GOT3 (cell line): ENCODE data around the gene KCTD6.

ENCODE experiments used
- DNase-seq: peaks from one replicate; lab custom pipeline; 2025; ENCODE audit warnings: mixed read lengths; lab: John Stamatoyannopoulos, UW

Gene KCTD6

GRCh38 chr3:58485801-58486435 is 6.0 kb upstream of the KCTD6 start:
- no peak for DNase-seq

- DNase-seq, result no peak
Measured at GRCh38 chr3:58487140-58487886, 4.6 kb upstream of the KCTD6 start.

GRCh38 chr3:58488967-58489366 is 2.9 kb upstream of the KCTD6 start:
- DNase-seq, result no peak

- DNase-seq, result no peak
Measured at GRCh38 chr3:58490860-58491501, 915 bp upstream of the KCTD6 start.

GRCh38 chr3:58492494-58492905 is 604 bp downstream of the KCTD6 start:
- no peak for DNase-seq

- DNase-seq, result no peak
Measured at GRCh38 chr3:58494107-58494506, 2.2 kb downstream of the KCTD6 start.

- DNase-seq, result no peak
Measured at GRCh38 chr3:58495101-58495500, 3.2 kb downstream of the KCTD6 start.

- DNase-seq, result no peak
Measured at GRCh38 chr3:58496206-58496857, 4.4 kb downstream of the KCTD6 start.

- DNase-seq, result no peak
Measured at GRCh38 chr3:58497097-58497496, 5.2 kb downstream of the KCTD6 start.

GRCh38 chr3:58502872-58503271 is 11.0 kb downstream of the KCTD6 start:
- DNase-seq, result no peak

GRCh38 chr3:58507356-58508078 is 15.6 kb downstream of the KCTD6 start:
- no peak for DNase-seq

GRCh38 chr3:58508437-58508836 is 16.5 kb downstream of the KCTD6 start:
- no peak for DNase-seq

GRCh38 chr3:58514405-58514804 is 22.5 kb downstream of the KCTD6 start:
- no peak for DNase-seq

- DNase-seq, result no peak
Measured at GRCh38 chr3:58518291-58518789, 26.4 kb downstream of the KCTD6 start.

GRCh38 chr3:58519668-58520402 is 27.9 kb downstream of the KCTD6 start:
- no peak for DNase-seq

GRCh38 chr3:58520403-58521335 is 28.8 kb downstream of the KCTD6 start:
- DNase-seq, result no peak

- no peak for DNase-seq
Measured at GRCh38 chr3:58521336-58521670, 29.4 kb downstream of the KCTD6 start.

GRCh38 chr3:58521917-58522631 is 30.2 kb downstream of the KCTD6 start:
- DNase-seq, result no peak

GRCh38 chr3:58522759-58523425 is 31.0 kb downstream of the KCTD6 start:
- no peak for DNase-seq
